HEK293T (cell line): ENCODE measurements around the gene PIGZ.

Experiments used
- CTCF ChIA-PET: fragments of 350-600 bp; formaldehyde crosslinking; extraction: SDS; loops from one replicate; lab custom pipeline; 2021; ENCODE audit warnings: antibody characterized with exemption, inconsistent platforms; lab: Yijun Ruan, JAX
- POLR2A ChIA-PET: fragments of 350-600 bp; formaldehyde crosslinking; extraction: SDS; loops from one replicate; lab custom pipeline; 2020; ENCODE audit warnings: antibody characterized with exemption, inconsistent platforms; lab: Yijun Ruan, JAX
- DNase-seq: peaks from one replicate; pipeline ENCODE4 v3.0.0; 2012; ENCODE audit warnings: mixed read lengths; ENCODE audit errors: extremely low spot score
- ARNT ChIP-seq: fragments of 450-650 bp; IDR thresholded peaks from 2 replicates; pipeline ENCODE4 v1.6.1; 2017; ENCODE audit warnings: mild to moderate bottlenecking
- BHLHE40 ChIP-seq: fragments of 450-650 bp; IDR thresholded peaks from 2 replicates; pipeline ENCODE4 v1.6.1; 2016; ENCODE audit warnings: mild to moderate bottlenecking, moderate library complexity, borderline replicate concordance
- CTBP1 ChIP-seq: fragments of 450-650 bp; IDR thresholded peaks from 2 replicates; pipeline ENCODE4 v1.6.1; 2016; ENCODE audit warnings: borderline replicate concordance
- ELF4 ChIP-seq: fragments of 450-650 bp; IDR thresholded peaks from 2 replicates; pipeline ENCODE4 v1.6.1; 2017; ENCODE audit warnings: antibody characterized with exemption
- FOXA1 ChIP-seq: fragments of 450-650 bp; IDR thresholded peaks from 2 replicates; pipeline ENCODE4 v1.6.1; 2016; ENCODE audit warnings: mild to moderate bottlenecking
- FOXK2 ChIP-seq: fragments of 450-650 bp; IDR thresholded peaks from 2 replicates; pipeline ENCODE4 v1.6.1; 2016; ENCODE audit warnings: mild to moderate bottlenecking
- FOXM1 ChIP-seq: fragments of 450-650 bp; IDR thresholded peaks from 2 replicates; pipeline ENCODE4 v1.6.1; 2017; ENCODE audit warnings: mild to moderate bottlenecking, borderline replicate concordance
- HDGF ChIP-seq: fragments of 450-650 bp; IDR thresholded peaks from 2 replicates; pipeline ENCODE4 v1.6.1; 2017; ENCODE audit warnings: antibody characterized with exemption, borderline replicate concordance
- L3MBTL2 ChIP-seq: fragments of 450-650 bp; conservative IDR thresholded peaks from 2 replicates; pipeline ENCODE4 v1.6.1; 2016; ENCODE audit warnings: mild to moderate bottlenecking
- LEF1 ChIP-seq: fragments of 450-650 bp; IDR thresholded peaks from 2 replicates; pipeline ENCODE4 v1.6.1; 2017; ENCODE audit warnings: mild to moderate bottlenecking, borderline replicate concordance
- NFRKB ChIP-seq: fragments of 450-650 bp; IDR thresholded peaks from 2 replicates; pipeline ENCODE4 v1.6.1; 2016; ENCODE audit warnings: mild to moderate bottlenecking, moderate library complexity
- PKNOX1 ChIP-seq: fragments of 450-650 bp; IDR thresholded peaks from 2 replicates; pipeline ENCODE4 v1.6.1; 2016
- SP1 ChIP-seq: fragments of 450-650 bp; IDR thresholded peaks from 2 replicates; pipeline ENCODE4 v1.6.1; 2017
- SUZ12 ChIP-seq: fragments of 450-650 bp; IDR thresholded peaks from 2 replicates; pipeline ENCODE4 v1.6.1; 2016; ENCODE audit warnings: mild to moderate bottlenecking
- TARDBP ChIP-seq: fragments of 450-650 bp; IDR thresholded peaks from 2 replicates; pipeline ENCODE4 v1.6.1; 2016
- ZNF384 ChIP-seq: fragments of 450-650 bp; IDR thresholded peaks from 2 replicates; pipeline ENCODE4 v1.6.1; 2016

Gene PIGZ

GRCh38 chr3:196968233-196969133 lies at the start of gene PIGZ:
Gene PIGZ (minus strand): TSS chr3:196968833. CDS start chr3:196952031, 16,802 bp downstream.
- DNase-seq = peak; percentile 48
- POLR2A ChIA-PET = no interaction called here

GRCh38 chr3:197017003-197017402 lies 48.4 kb upstream of the PIGZ start:
- TF ChIP-seq TARDBP = no peak
- TF ChIP-seq ARNT = no peak
- TF ChIP-seq SUZ12 = no peak
- TF ChIP-seq FOXK2 = no peak
- no peak for TF ChIP-seq HDGF
- TF ChIP-seq FOXA1 = no peak
- no peak for TF ChIP-seq PKNOX1
- no peak for TF ChIP-seq NFRKB
- TF ChIP-seq CTBP1 = no peak
- TF ChIP-seq ELF4 = no peak
- no peak for TF ChIP-seq LEF1
- TF ChIP-seq ZNF384 = no peak
- no peak for TF ChIP-seq FOXM1
- no peak for TF ChIP-seq L3MBTL2
- no peak for TF ChIP-seq SP1
- ChIA-PET CTCF (no interaction called here), POLR2A (no interaction called here)
- no peak for DNase-seq

More at GRCh38 chr3:196968233-196969133, at the start of gene PIGZ:
- TF ChIP-seq FOXM1 (no peak), NFRKB (no peak), HDGF (no peak), BHLHE40 (no peak), TARDBP (no peak), ZNF384 (no peak), LEF1 (no peak), ARNT (no peak), SP1 (no peak), L3MBTL2 (no peak; the same call in 1 of the 2 replicates), FOXK2 (no peak), ELF4 (no peak), CTBP1 (no peak), FOXA1 (no peak)
- CTCF ChIA-PET = no interaction called here

GRCh38 chr3:197015790-197016736 lies 47.4 kb upstream of the PIGZ start:
- CTCF ChIA-PET = no interaction called here
- POLR2A ChIA-PET = no interaction called here
- TF ChIP-seq ARNT = no peak
- no peak for TF ChIP-seq SUZ12
- TF ChIP-seq FOXA1 = no peak
- TF ChIP-seq ZNF384 = no peak
- no peak for TF ChIP-seq BHLHE40
- no peak for DNase-seq

- no peak for DNase-seq
- CTCF ChIA-PET = no interaction called here
- POLR2A ChIA-PET = no interaction called here
- TF ChIP-seq FOXM1 (no peak), TARDBP (no peak), LEF1 (no peak), ZNF384 (no peak), L3MBTL2 (no peak), BHLHE40 (no peak), FOXK2 (no peak), SUZ12 (no peak), ELF4 (no peak), PKNOX1 (no peak), SP1 (no peak)
Observed at GRCh38 chr3:197014942-197015575, 46.4 kb upstream of the PIGZ start.

GRCh38 chr3:197014024-197014423 lies 45.4 kb upstream of the PIGZ start:
- ChIA-PET CTCF (no interaction called here), POLR2A (no interaction called here)
- TF ChIP-seq ELF4 (no peak), ZNF384 (no peak), CTBP1 (no peak), ARNT (no peak), FOXK2 (no peak), PKNOX1 (no peak), FOXA1 (no peak), TARDBP (no peak), NFRKB (no peak), BHLHE40 (no peak), HDGF (no peak), SP1 (no peak), L3MBTL2 (no peak), SUZ12 (no peak), LEF1 (no peak), FOXM1 (no peak)
- DNase-seq = no peak
